HepG2 (cell line): ENCODE results near the gene TRAPPC12. TPM values are rescaled to one million over a fixed set of nuclear protein-coding genes. Genes with fewer than 3 reads are reported as not detected.

ENCODE experiments used
- ATAC-seq: fragments of 200-7000 bp; cut with Tn5 transposase; 3 replicates; pipeline ENCODE4 v1.9.1; 2020; ENCODE audit warnings: mild to moderate bottlenecking, moderate library complexity
- BruUV-seq: library from RNA; stranded (reverse); fragments of 400-500 nt; replicated peaks from 2 replicates; lab custom pipeline; 2021; lab: Mats Ljungman, UMichigan
- CTCF ChIA-PET: fragments of 300-600 bp; formaldehyde crosslinking; extraction: SDS; loops from one replicate; lab custom pipeline; 2021; ENCODE audit warnings: low total read pairs, inconsistent platforms, low intra/inter-chr PET ratio; lab: Yijun Ruan, JAX
- POLR2A ChIA-PET: fragments of 350-600 bp; sonication (Branson Sonifier 250); formaldehyde crosslinking; loops from one replicate; lab custom pipeline; 2020; ENCODE audit warnings: antibody characterized with exemption, inconsistent platforms; lab: Yijun Ruan, JAX
- DNase-seq: peaks from one replicate; pipeline ENCODE4 v3.0.0-alpha.2; 2015; ENCODE audit warnings: low spot score
- FAIRE-seq: peaks from 3 replicates; lab custom pipeline; 2011; peaks lifted over from hg19 to GRCh38; lab: Jason Lieb, UNC
- H2AFZ ChIP-seq: one replicate; pipeline ENCODE4 v1.6.1; 2011; ENCODE audit warnings: low read length, inconsistent platforms
- H3K27ac ChIP-seq: fragments of 300-600 bp; 3 replicates; pipeline ENCODE4 v1.8.0; 2011; ENCODE audit warnings: mixed run types, mild to moderate bottlenecking, mixed read lengths, low read length, inconsistent platforms; ENCODE audit not compliant: insufficient read depth; ENCODE audit errors: extremely low read length
- H3K27me3 ChIP-seq, 2 experiments: fragments of 200-600 bp in 1 of 2; 2 replicates in 1 of 2; 3 replicates in 1 of 2; pipeline versions ENCODE4 v1.6.0 to v1.8.0; 2011; ENCODE audit warnings: low read length in 2 of 2, mild to moderate bottlenecking in 2 of 2, moderate library complexity in 2 of 2, inconsistent platforms in 1 of 2; ENCODE audit not compliant: insufficient read depth in 2 of 2, control insufficient read depth in 1 of 2
- H3K36me3 ChIP-seq, 2 experiments: fragments of 200-600 bp in 1 of 2; replicated peaks in 1 of 2; 2 replicates in 1 of 2; 3 replicates in 1 of 2; pipeline versions ENCODE4 v1.5.1 to v1.8.0; 2011; ENCODE audit warnings: low read length in 2 of 2, inconsistent platforms in 1 of 2; ENCODE audit not compliant: insufficient read depth in 2 of 2, control insufficient read depth in 1 of 2
- H3K4me1 ChIP-seq: 2 replicates; pipeline ENCODE4 v1.5.1; 2012; ENCODE audit warnings: low read length, inconsistent platforms; ENCODE audit not compliant: insufficient read depth
- H3K4me2 ChIP-seq: 2 replicates; pipeline ENCODE4 v1.6.0; 2011; ENCODE audit warnings: low read depth, low read length, inconsistent platforms
- H3K4me3 ChIP-seq, 3 experiments: fragments of 200-600 bp in 1 of 3; sonication (generic), shearing (Covaris generic) in 1 of 3; replicated peaks in 1 of 3; 2 replicates each; pipeline ENCODE4 v1.5.1; 2011 to 2016; ENCODE audit warnings: low read length in 3 of 3, inconsistent platforms in 2 of 3, low read depth in 2 of 3, mild to moderate bottlenecking in 2 of 3, control low read depth in 1 of 3, mixed read lengths in 1 of 3; ENCODE audit not compliant: insufficient read depth in 1 of 3
- H3K79me2 ChIP-seq: one replicate; pipeline ENCODE4 v1.6.1; 2011; ENCODE audit warnings: low read length, inconsistent platforms; ENCODE audit not compliant: insufficient read depth
- H3K9ac ChIP-seq: 2 replicates; pipeline ENCODE4 v1.6.0; 2011; ENCODE audit warnings: mild to moderate bottlenecking, low read depth, low read length, inconsistent platforms; ENCODE audit not compliant: insufficient read depth
- H3K9me3 ChIP-seq: 2 replicates; pipeline ENCODE4 v1.5.1; 2012; ENCODE audit warnings: mild to moderate bottlenecking, low read length
- H4K20me1 ChIP-seq: 2 replicates; pipeline ENCODE4 v1.6.0; 2011; ENCODE audit warnings: inconsistent platforms, mild to moderate bottlenecking, low read length, moderate library complexity; ENCODE audit not compliant: insufficient read depth
- ARNT2 ChIP-seq: sonication (generic); formaldehyde crosslinking; IDR thresholded peaks from 2 replicates; pipeline ENCODE4 v1.8.0; 2022; ENCODE audit warnings: mild to moderate bottlenecking, low read depth, missing genetic modification reagents, moderate library complexity
- FOXJ3 ChIP-seq: sonication (generic); formaldehyde crosslinking; IDR thresholded peaks from 2 replicates; pipeline ENCODE4 v1.4.0; 2020; ENCODE audit warnings: missing genetic modification reagents, mild to moderate bottlenecking, borderline replicate concordance
- HNRNPL ChIP-seq: fragments of 200-400 bp; formaldehyde crosslinking; IDR thresholded peaks from 2 replicates; pipeline ENCODE4 v1.6.1; 2017; ENCODE audit warnings: mild to moderate bottlenecking, low read depth, low read length
- HOXA5 ChIP-seq: sonication (generic); formaldehyde crosslinking; IDR thresholded peaks from 2 replicates; pipeline ENCODE4 v1.4.0; 2020; ENCODE audit warnings: missing genetic modification reagents
- IKZF4 ChIP-seq: sonication (generic); formaldehyde crosslinking; IDR thresholded peaks from 2 replicates; pipeline ENCODE4 v1.5.1; 2020; ENCODE audit warnings: borderline replicate concordance, mild to moderate bottlenecking, low read depth, missing genetic modification reagents; ENCODE audit errors: not compliant biosample characterization
- PHF8 ChIP-seq: sonication (generic); formaldehyde crosslinking; IDR thresholded peaks from 2 replicates; pipeline ENCODE4 v1.5.0; 2020; ENCODE audit warnings: missing genetic modification reagents
- TIGD3 ChIP-seq: sonication (generic); formaldehyde crosslinking; IDR thresholded peaks from 2 replicates; pipeline ENCODE4 v1.5.1; 2020; ENCODE audit warnings: mild to moderate bottlenecking, missing genetic modification reagents, borderline replicate concordance
- ZNF253 ChIP-seq: sonication (generic); formaldehyde crosslinking; IDR thresholded peaks from 2 replicates; pipeline ENCODE4 v1.8.0; 2022; ENCODE audit warnings: mild to moderate bottlenecking, missing genetic modification reagents, borderline replicate concordance
- ZNF282 ChIP-seq: fragments of 450-650 bp; IDR thresholded peaks from 2 replicates; pipeline ENCODE4 v1.6.1; 2018; ENCODE audit not compliant: partially characterized antibody
- ZNF317 ChIP-seq: sonication (generic); formaldehyde crosslinking; IDR thresholded peaks from 2 replicates; pipeline ENCODE4 v1.5.0; 2020; ENCODE audit warnings: mild to moderate bottlenecking, missing genetic modification reagents
- ZNF383 ChIP-seq: sonication (generic); formaldehyde crosslinking; IDR thresholded peaks from 2 replicates; pipeline ENCODE4 v1.4.0; 2020; ENCODE audit warnings: missing genetic modification reagents, mild to moderate bottlenecking, borderline replicate concordance
- WGBS: methylation state at CpG from one replicate; pipeline ENCODE4 v1.1.6; 2017; ENCODE audit warnings: low lambda C conversion rate; 5-methylcytosine and 5-hydroxymethylcytosine counted together
- in situ Hi-C: cut with HindIII; loops from 2 replicates; pipeline ENCODE4 v1.10.0; 2017; ENCODE audit warnings: low pct_unique_long_range_greater_than_20kb; ENCODE audit not compliant: extremely low pct_ligation_motif_present
- intact Hi-C: fragments of 100-400 bp; cut with micrococcal nuclease; formaldehyde crosslinking; loops from one replicate; pipeline ENCODE4 v1.10.0; 2022; ENCODE audit not compliant: unreplicated experiment
- polyA plus RNA-seq, 8 experiments: library from polyadenylated mRNA; depleted of rRNA in 3 of 8; stranded (reverse) in 7 of 8; unstranded in 1 of 8; fragments of >200 nt; fragmentation: Illumina TruSeq in 4 of 8; extraction: Trizol in 4 of 8; gene quantifications; 2 replicates each; pipeline versions ENCODE4 v1.2.1 to v1.2.3, GENCODE V29; 2011 to 2016; ENCODE audit warnings: low read depth in 4 of 8, missing spikeins in 1 of 8, mixed read lengths in 1 of 8; ENCODE audit not compliant: insufficient read depth in 1 of 8
- total RNA-seq, 5 experiments: library from RNA; depleted of rRNA; stranded (reverse); fragments of >200 nt; fragmentation: Illumina TruSeq; extraction: Trizol; gene quantifications; 2 replicates each; pipeline ENCODE4 v1.2.3, GENCODE V29; 2016; ENCODE audit warnings: low read depth in 1 of 5
- TF ChIP-seq, protein P1 (sequence below): sonication (generic); formaldehyde crosslinking; IDR thresholded peaks from 2 replicates; pipeline ENCODE4 v1.5.0; 2020; ENCODE audit warnings: missing genetic modification reagents, mild to moderate bottlenecking, borderline replicate concordance
- TF ChIP-seq, protein P2 (sequence below): sonication (generic); formaldehyde crosslinking; IDR thresholded peaks from 2 replicates; pipeline ENCODE4 v1.8.0; 2022; ENCODE audit warnings: missing genetic modification reagents, mild to moderate bottlenecking, inconsistent platforms, borderline replicate concordance

TRAPPC12 gene
- total and polyA plus RNA-seq, 2 of the 13 experiments (the other 11 are each of a cell fraction or from before 2014, with no cell fraction given), result 46.4 to 97.7 TPM

DNA sequence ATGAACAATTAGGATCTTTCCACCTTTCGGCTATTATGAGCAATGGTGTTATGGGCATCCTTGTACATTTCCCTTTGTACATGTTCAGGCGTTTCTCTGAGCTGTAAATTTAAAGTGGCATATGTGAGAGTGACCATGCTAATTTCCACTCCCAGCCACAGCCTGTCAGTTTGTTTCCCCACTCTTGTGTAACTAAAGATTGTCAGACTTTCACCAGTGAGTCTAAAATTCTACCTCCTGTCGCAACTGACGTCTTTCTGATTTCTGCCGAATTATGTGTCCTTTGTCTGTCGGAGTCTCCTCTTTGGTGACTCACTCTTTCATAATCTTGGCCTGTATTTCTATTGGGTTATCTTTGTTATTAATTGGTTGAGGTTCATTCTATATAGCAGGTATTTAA, 50.7 kb downstream of the TRAPPC12 start:
- no peak overlapping the region for H2AFZ ChIP-seq
- no peak for ATAC-seq
- BruUV-seq, result no TSS peak
- DNase-seq, result no peak
- H3K27me3 ChIP-seq, result no peaks in the 10 kb centered on the region
- TF ChIP-seq HOXA5 (CRISPR knock-in tag) (no peak), HNRNPL (no peak), ZNF383 (no peak), ARNT2 (CRISPR knock-in tag) (no peak), IKZF4 (CRISPR knock-in tag) (no peak), FOXJ3 (CRISPR knock-in tag) (no peak), ZNF253 (no peak), PHF8 (no peak), ZNF317 (CRISPR knock-in tag) (no peak), ZNF282 (no peak), TIGD3 (CRISPR knock-in tag) (no peak)
- TF ChIP-seq, protein P1, sequence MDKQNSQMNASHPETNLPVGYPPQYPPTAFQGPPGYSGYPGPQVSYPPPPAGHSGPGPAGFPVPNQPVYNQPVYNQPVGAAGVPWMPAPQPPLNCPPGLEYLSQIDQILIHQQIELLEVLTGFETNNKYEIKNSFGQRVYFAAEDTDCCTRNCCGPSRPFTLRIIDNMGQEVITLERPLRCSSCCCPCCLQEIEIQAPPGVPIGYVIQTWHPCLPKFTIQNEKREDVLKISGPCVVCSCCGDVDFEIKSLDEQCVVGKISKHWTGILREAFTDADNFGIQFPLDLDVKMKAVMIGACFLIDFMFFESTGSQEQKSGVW, result no peak
- TF ChIP-seq, protein P2, sequence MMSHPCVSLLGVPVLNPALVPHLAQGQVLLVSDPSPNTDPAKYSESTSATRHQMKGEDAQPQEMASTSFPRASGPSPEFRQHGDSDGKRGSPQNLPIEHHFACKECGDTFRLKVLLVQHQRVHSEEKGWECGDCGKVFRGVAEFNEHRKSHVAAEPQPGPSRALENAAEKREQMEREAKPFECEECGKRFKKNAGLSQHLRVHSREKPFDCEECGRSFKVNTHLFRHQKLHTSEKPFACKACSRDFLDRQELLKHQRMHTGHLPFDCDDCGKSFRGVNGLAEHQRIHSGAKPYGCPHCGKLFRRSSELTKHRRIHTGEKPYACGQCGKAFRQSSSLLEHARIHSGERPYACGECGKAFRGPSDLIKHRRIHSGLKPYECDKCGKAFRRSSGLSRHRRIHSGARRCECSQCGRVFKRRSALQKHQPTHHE (CRISPR knock-in tag), result no peak
- no peaks in the 10 kb centered on the region for H3K79me2 ChIP-seq
- H3K36me3 ChIP-seq, result peaks cover 24 to 61% of the 10 kb centered on the region in 2 experiments
- no peak overlapping the region for H3K27ac ChIP-seq
- H4K20me1 ChIP-seq, result no peaks in the 10 kb centered on the region
- intact Hi-C loops (no loop called here), in situ Hi-C loops (no loop called here)
- no peak overlapping the region for H3K4me3 ChIP-seq
- CTCF ChIA-PET, result no interaction called here
- WGBS, result 93% methylated on average over 6 of the region's 6 CpGs
- no peaks in the 10 kb centered on the region for H3K9me3 ChIP-seq
- H3K9ac ChIP-seq, result no peak overlapping the region
- peak; percentile 8 for FAIRE-seq
- H3K4me2 ChIP-seq, result no peak overlapping the region
- no peaks in the 10 kb centered on the region for H3K4me1 ChIP-seq
- POLR2A ChIA-PET, result no interaction called here
